ENCODE data around the gene NRL.

GRCh38 chr14:24113801-24114531, 783 bp downstream of the NRL start:
- TF ChIP-seq CTCF (conservative IDR thresholded peaks at IDR 0.05; ENCODE audit: low read length) (no peak), EZH2phosphoT487 (IDR thresholded peaks at IDR 0.05; ENCODE audit: borderline replicate concordance) (no peak)
